HG03108 (cell line): Measurements from ENCODE around the gene CTPS1.
A peak's percentile ranks its signal among the peaks of the same experiment; 100 is the strongest.

Source experiments
- ATAC-seq: cut with Tn5 transposase; IDR thresholded peaks from one replicate; pipeline ENCODE4 v1.9.1; 2021; ENCODE audit warnings: moderate library complexity; ENCODE audit not compliant: unreplicated experiment

Gene CTPS1

DNA sequence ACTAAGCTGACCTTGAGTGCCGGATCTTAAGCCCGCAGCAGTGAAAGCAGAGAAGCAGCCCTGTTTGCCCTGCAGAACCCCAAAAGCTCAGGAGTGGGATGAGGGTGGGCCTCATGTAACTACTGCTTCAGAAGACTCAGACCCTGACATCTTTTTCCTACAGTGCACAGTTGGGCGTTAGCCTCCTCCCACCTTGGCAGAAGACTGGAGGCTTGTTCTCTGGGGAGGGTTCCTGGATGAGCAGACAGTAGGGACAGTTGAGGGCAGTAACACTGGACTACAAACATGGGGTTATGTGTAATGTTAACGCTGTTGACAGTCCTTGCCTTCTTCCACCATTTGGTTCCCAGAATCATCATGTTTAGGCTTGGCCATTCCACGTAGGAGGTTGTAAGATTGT lies 9.6 kb downstream of the CTPS1 start:
- ATAC-seq = no peak

DNA sequence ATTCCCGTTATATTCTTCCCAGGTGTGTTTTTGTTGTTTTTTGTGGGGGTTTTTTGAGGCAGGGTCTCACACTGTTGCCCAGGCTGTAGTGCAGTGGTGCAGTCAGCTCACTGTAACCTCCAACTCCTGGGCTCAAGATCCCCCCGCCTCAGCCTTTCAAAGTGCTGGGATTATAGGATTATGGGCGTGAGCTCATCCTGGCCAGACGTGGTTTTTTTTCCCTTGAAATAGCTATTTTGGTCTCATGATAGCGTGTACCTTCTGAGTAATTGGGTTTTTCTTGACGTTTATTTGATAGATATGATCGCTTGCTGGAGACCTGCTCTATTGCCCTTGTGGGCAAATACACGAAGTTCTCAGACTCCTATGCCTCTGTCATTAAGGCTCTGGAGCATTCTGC lies 17.6 kb downstream of the CTPS1 start:
- no peak for ATAC-seq

- no peak for ATAC-seq
Measured at GRCh38 chr1:40998668-40999067, 19.2 kb downstream of the CTPS1 start.

DNA sequence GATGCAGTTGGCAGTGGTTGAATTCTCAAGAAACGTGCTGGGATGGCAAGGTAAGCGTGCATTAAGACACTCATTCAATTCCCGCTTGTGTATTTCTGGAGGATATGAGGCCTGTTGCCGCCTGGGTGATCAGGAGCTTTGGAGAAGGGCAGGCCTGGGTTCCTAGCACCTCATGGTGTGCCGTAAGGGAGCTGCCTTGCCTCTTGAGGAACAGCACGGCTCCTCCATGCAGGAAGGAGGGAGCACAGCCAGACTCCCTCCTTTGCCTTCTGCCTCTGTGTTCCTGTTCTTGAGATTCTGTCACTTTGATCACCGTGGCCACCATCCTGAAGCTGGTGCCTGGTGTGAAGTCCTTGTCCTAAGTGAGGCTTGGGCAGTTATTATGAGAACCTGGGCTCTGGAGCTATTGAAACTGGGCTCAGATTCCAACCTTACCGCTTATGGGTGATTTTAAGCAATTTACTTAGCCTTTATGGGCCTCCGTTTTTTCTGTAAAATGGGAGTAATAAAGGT lies 23.7 kb downstream of the CTPS1 start:
- no peak for ATAC-seq

- peak; percentile 96 for ATAC-seq
Measured at GRCh38 chr1:41003640-41004220, 24.2 kb downstream of the CTPS1 start.

GRCh38 chr1:41005876-41006275 lies 26.4 kb downstream of the CTPS1 start:
- ATAC-seq = no peak

DNA sequence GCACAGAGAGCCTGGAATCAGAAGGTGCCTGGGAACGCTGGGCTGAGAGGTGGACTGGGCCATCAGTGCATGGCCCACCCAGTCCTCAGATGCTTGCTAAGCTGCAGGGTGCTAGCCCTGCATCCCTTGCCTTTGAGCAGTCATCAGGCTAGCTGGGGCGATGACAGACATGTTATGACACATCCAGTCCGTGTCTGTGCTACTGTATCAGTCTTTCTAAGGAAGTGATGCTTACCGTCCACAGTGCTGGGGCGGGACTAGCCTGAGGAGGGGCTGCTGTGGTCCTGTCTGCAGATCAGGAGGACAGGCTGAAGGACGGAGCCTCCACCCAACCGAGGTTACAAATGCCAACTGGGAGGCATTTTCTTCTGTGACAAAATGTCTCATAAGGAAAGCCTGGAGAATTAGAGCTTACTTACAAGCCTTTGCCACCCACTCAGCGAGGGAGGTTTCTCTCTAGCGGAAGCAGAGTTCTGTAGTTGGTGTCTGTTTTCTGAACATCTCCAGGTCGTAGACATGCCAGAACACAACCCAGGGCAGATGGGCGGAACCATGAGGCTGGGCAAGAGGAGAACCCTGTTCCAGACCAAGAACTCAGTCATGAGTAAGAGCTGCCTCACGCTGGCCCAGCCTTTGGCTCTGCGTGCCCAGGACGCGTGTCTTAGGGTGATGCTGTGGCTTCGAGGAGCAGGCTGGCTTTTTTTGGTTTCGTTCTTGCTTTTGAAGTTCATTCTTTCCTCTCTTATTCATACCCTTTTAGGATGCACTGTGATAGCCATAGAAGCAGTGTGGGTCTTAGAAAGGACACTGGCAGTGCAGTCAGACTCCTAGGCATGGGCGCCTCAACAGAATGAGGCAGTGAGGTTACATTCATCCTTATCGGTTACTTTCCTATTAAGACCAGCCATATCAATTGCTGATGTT lies 27.7 kb downstream of the CTPS1 start:
- ATAC-seq = no peak

DNA sequence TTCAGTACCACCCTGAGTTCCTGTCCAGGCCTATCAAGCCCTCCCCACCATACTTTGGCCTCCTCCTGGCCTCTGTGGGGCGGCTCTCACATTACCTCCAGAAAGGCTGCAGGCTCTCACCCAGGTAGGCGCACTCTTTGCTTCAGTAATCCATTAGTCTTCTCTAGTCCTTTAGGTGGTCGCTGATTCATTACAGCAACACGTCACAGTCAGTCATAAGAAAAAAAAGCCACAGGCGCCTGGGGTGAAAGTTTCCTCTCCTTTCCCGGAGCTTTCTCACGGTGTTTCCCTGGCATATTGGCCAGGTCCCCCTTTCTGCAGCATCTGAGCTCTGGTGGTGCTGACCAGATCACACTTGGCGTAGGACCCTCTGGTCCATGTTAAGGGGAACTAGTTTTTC lies 30.0 kb downstream of the CTPS1 start:
- no peak for ATAC-seq

DNA sequence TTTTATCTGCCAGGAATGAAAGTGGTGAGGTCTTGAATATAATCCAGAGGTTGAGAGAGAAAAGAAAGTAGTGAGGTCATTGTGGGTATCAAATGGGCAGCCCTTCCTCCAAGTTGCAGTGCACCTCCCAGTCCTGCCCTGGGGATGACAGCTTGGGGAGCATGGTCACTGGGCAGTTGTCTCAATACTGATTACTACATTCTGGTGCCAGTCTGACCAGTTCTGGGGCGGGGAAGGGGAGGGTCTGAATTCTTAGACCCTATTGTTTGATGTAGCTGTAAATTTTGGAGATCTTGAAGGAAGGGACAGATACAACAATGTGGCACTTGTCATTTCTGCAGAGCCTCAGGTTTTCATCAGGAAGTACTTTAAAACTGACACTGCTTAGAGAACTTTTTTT lies 30.8 kb downstream of the CTPS1 start:
- ATAC-seq = no peak

GRCh38 chr1:41013024-41013423 lies 33.5 kb downstream of the CTPS1 start:
- no peak for ATAC-seq

DNA sequence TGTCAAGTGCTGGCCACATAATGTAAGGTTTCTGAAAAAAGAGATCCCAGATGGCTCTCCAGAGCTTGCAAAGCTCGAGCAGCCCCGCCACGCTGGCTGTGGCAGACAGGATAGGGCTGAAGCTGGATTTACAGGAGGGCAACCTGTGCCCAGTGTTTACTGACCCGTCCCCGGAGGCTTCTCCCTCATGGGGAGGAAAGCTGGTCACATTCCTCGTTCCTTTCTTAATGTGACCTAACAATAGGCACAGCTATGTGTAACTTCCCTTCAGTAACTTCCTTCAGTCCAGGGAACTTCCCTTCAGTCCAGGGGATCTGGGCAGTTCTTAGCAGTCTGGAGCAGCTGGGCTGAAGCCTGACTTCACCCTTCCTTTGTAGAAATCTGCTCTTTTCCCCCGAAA lies 34.3 kb downstream of the CTPS1 start:
- ATAC-seq = no peak

GRCh38 chr1:41014871-41015270 lies 35.4 kb downstream of the CTPS1 start:
- ATAC-seq = no peak

DNA sequence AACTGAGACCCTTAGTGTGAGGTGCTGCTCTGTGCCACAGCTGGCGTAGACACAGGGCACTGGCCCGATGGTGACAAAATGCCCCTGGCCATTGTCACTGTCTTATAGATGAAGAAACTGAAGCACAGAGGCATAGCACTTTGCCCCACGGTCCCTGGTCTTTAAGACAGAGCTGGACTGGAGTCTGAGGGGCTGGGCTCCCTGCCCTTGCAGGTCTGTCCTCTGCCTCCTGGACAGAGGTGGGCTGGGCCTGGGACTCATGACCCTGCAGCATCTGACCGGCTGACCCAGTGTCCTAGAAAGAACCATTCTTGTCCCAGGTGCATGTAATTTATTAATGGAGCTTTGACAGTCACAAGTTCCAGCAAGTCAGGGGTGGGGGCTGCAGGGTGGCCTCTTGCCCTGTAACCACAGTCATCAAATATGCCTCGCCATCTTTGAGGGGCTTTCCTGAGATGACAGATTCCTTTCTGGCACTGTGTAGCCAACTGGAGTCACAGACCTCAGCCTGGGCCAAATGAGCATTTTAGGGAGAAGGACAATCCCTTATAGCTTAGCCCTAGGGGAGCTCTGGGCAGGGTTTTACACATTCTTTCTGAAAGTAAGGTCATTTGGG lies 35.9 kb downstream of the CTPS1 start:
- no peak for ATAC-seq

- ATAC-seq = no peak
Measured at GRCh38 chr1:41015897-41016470, 36.5 kb downstream of the CTPS1 start.

DNA sequence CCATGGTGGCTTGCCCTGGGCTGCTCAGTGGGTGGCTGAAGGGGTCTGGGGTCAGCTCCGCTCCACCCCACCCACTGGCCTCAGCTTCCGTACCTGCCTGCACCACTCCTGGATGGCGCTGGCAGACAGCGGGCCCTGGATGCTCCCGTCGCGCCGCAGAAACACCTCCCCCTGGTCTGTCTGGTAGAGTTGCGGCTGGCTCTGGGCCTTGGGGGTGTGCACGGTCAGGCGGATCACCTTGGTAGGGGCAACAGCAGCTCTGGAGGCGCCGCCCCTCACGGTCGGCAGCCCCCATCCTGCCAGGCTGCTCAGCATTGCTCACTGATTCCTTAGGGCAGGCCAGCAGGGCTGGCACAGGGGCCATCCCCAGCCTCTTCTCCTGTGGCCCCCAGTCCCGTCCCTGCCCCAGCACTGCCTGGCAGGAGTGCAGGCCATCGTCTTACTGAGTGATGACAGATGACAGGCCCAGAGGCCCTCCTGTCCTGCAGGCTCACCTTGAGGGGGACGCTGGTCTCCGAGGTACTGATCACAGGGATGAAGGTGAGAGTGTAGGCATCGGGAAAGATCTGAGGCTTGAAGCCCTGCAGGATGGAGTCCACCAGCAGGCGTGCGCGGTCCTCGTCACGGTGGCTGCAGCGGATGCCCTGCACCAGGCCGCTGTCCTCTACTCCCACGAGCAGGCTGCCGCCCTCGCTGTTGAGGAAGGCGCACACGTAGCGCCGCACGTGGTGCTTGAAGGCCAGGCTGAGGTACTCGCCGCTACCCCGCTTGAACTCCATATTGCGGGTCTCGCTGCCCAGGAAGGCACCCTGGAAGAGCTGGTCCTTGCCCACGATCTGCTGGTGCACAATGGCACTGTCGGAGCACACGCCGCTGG lies 37.9 kb downstream of the CTPS1 start:
- ATAC-seq = no peak

- no peak for ATAC-seq
Measured at GRCh38 chr1:41018018-41018410, 38.5 kb downstream of the CTPS1 start.

- ATAC-seq = no peak
Measured at GRCh38 chr1:41019353-41019745, 39.9 kb downstream of the CTPS1 start.

- ATAC-seq = no peak
Measured at GRCh38 chr1:41020109-41020576, 40.6 kb downstream of the CTPS1 start.

GRCh38 chr1:41020654-41021053 lies 41.2 kb downstream of the CTPS1 start:
- ATAC-seq = no peak

- ATAC-seq = no peak
Measured at GRCh38 chr1:41021526-41022308, 42.2 kb downstream of the CTPS1 start, which contains the start of gene SLFNL1. SLFNL1 (minus strand) TSS chr1:41021725; CDS start chr1:41020660, 1,065 bp downstream.
